HG02943 (cell line): Measurements from ENCODE around the gene RSL1D1.
A peak's percentile ranks its signal among the peaks of the same experiment; 100 is the strongest.
"Not testable (repeated sequence)": the region's sequence is repeated elsewhere in the genome, so short reads cannot be mapped to it uniquely, and the experiment has no call there.

Source experiments
- ATAC-seq: cut with Tn5 transposase; IDR thresholded peaks from one replicate; pipeline ENCODE4 v1.9.1; 2021; ENCODE audit warnings: mild to moderate bottlenecking, low read depth, moderate library complexity; ENCODE audit not compliant: unreplicated experiment

The RSL1D1 gene

GRCh38 chr16:11799509-11800381, 51.6 kb downstream of the RSL1D1 start:
- no peak for ATAC-seq

- no peak for ATAC-seq
Observed at GRCh38 chr16:11799017-11799381, 52.3 kb downstream of the RSL1D1 start.

- no peak for ATAC-seq
Observed at GRCh38 chr16:11797957-11798299, 53.4 kb downstream of the RSL1D1 start.

GRCh38 chr16:11797166-11797956, 54.0 kb downstream of the RSL1D1 start, which contains the start of gene ZC3H7A:
Gene ZC3H7A (minus strand): TSS chr16:11797258. CDS start chr16:11782354, 14,904 bp downstream.
- ATAC-seq = peak; percentile 91

- ATAC-seq = peak; percentile 6
Observed at GRCh38 chr16:11796227-11797165, 54.8 kb downstream of the RSL1D1 start.

- no peak for ATAC-seq
Observed at GRCh38 chr16:11795887-11796226, 55.5 kb downstream of the RSL1D1 start.

- ATAC-seq = no peak
Observed at GRCh38 chr16:11794996-11795886, 56.1 kb downstream of the RSL1D1 start.

- ATAC-seq = no peak
Observed at GRCh38 chr16:11794447-11794846, 56.9 kb downstream of the RSL1D1 start.

- ATAC-seq = no peak
Observed at GRCh38 chr16:11793840-11794239, 57.5 kb downstream of the RSL1D1 start.

GRCh38 chr16:11792410-11793241, 58.7 kb downstream of the RSL1D1 start:
- no peak for ATAC-seq

- no peak for ATAC-seq
Observed at GRCh38 chr16:11791144-11791828, 60.1 kb downstream of the RSL1D1 start.

- no peak for ATAC-seq
Observed at GRCh38 chr16:11788914-11789313, 62.4 kb downstream of the RSL1D1 start.

- ATAC-seq = not testable (repeated sequence)
Observed at GRCh38 chr16:11784980-11785599, 66.3 kb downstream of the RSL1D1 start.

GRCh38 chr16:11784381-11784780, 67.0 kb downstream of the RSL1D1 start:
- ATAC-seq = not testable (repeated sequence)

- no peak for ATAC-seq
Observed at GRCh38 chr16:11784038-11784369, 67.3 kb downstream of the RSL1D1 start.
